HUDEP-2 (cell line): ENCODE data around the gene NUB1.

Experiments
- DNase-seq, 76 experiments: peaks; one replicate each; lab custom pipeline; 2025; ENCODE audit not compliant: unreplicated experiment in 76 of 76; lab: John Stamatoyannopoulos, UW

The NUB1 gene

GRCh38 chr7:151342102-151342646, 562 bp downstream of the NUB1 start:
- no peak for DNase-seq

DNA sequence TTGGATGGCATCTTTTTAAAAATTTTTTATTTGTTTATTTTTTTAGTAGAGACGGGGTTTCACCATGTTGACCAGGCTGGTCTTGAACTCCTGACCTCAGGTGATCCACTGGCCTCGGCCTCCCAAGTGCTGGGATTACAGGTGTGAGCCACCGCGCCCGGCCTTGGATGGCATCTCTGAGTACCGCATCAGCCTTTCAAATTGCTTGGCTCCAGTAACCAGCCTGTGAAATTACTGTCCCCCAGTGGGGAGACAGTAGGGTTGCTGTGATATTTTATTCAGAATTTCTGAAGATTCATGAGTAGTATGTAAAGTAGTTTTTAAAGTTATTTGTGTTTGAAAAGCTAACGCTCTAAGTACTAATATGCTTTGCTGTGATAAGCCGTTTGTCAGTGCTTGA, 1.2 kb downstream of the NUB1 start:
- no peak for DNase-seq

GRCh38 chr7:151343516-151343915, 1.9 kb downstream of the NUB1 start:
- no peak for DNase-seq

GRCh38 chr7:151345576-151346469, 4.2 kb downstream of the NUB1 start:
- no peak for DNase-seq

GRCh38 chr7:151346470-151346769, 4.8 kb downstream of the NUB1 start:
- DNase-seq, result no peak

GRCh38 chr7:151347200-151347599, 5.6 kb downstream of the NUB1 start:
- no peak for DNase-seq

- no peak for DNase-seq
Measured at GRCh38 chr7:151348970-151349369, 7.4 kb downstream of the NUB1 start.

GRCh38 chr7:151349507-151349853, 7.9 kb downstream of the NUB1 start:
- peak in 1 of 76 experiments; percentile 33 for DNase-seq

- DNase-seq, result peak in 44 of 76 experiments; percentile 2 to 60 (median 26)
Measured at GRCh38 chr7:151351027-151351426, 9.4 kb downstream of the NUB1 start.

- no peak for DNase-seq
Measured at GRCh38 chr7:151351967-151352366, 10.4 kb downstream of the NUB1 start.

GRCh38 chr7:151352512-151352911, 10.9 kb downstream of the NUB1 start:
- DNase-seq, result no peak

- no peak for DNase-seq
Measured at GRCh38 chr7:151361193-151361959, 19.8 kb downstream of the NUB1 start.

DNA sequence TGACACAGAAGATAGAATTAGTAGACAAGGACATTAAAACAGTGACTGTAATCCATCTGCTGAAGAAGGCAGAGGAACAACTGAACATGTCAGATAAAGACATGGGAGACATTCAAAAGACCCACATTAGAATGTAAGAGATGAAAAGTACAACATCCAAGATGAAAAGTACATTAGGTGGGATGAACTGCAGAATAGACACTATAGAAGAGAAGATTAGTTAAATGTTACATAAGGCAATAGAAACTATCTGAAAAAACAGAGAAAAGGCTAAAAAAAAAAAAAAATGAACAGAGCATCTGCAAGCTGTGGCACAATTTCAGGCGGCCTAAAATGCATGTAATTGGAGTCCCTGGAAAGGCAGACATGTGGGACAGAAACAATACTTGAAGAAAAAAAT, 21.6 kb downstream of the NUB1 start:
- DNase-seq, result no peak

- no peak for DNase-seq
Measured at GRCh38 chr7:151366166-151366879, 24.7 kb downstream of the NUB1 start.

GRCh38 chr7:151366880-151367222, 25.2 kb downstream of the NUB1 start:
- no peak for DNase-seq

DNA sequence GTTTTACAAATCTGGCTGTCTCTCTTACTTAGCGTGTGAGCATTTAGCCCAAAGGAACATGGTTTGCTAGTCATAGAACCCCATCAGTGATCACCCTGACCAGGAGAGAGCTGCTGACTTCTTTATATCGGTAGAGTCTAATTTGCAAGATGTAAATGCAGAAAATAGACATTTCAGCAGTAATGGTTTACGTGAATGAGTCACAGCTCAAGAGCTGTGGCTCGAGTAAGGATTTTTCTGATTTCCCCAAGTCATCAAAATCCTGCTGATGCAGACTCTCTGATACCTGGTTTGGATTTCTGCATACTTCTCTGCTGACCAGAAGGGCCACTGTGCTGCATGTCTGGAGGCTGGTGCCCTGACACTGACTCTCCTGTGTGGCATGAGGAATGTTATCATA, 25.7 kb downstream of the NUB1 start:
- DNase-seq, result no peak

DNA sequence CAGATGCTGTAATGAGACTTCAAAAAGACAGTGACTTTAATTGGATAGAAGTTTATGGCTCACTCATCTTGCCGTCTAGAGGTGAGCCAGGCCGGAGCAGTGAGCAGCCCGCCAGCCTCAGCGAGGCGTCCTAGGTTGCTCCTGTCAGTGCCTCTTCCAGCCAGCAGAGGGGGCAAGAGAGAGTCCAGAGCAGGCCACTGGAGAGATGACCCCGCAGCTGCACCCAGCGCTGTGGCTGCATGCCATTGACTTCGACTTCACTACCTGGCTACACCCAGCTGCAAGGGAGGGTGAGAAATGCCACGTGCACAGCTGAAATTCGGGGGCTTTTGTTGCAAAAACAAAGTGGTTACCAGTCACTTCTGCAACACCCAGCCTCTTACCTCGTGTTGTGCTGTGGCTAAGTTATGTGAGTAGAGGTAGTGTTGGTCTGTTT, 26.5 kb downstream of the NUB1 start:
- DNase-seq, result peak in 69 of 76 experiments; percentile 9 to 84 (median 57)

GRCh38 chr7:151371266-151371665, 29.7 kb downstream of the NUB1 start:
- DNase-seq, result peak in 11 of 76 experiments; percentile 6 to 25 (median 16)

- DNase-seq, result no peak
Measured at GRCh38 chr7:151372612-151373265, 31.1 kb downstream of the NUB1 start.

- no peak for DNase-seq
Measured at GRCh38 chr7:151373599-151373998, 32.0 kb downstream of the NUB1 start.

GRCh38 chr7:151374139-151374538, 32.5 kb downstream of the NUB1 start:
- no peak for DNase-seq
